Calu3 (cell line): Measurements from ENCODE around the gene DUSP9. TPM values are rescaled to one million over a fixed set of nuclear protein-coding genes. Genes with fewer than 3 reads are reported as not detected.

ENCODE experiments used
- BruUV-seq: library from RNA; stranded (reverse); fragments of 400-500 nt; replicated peaks from 2 replicates; lab custom pipeline; 2021; lab: Mats Ljungman, UMichigan
- CTCF ChIA-PET: fragments of 300-600 bp; sonication (Branson Sonifier 250); formaldehyde crosslinking; loops from one replicate; lab custom pipeline; 2022; ENCODE audit warnings: antibody characterized with exemption; lab: Charles Lee
- DNase-seq: peaks from one replicate; pipeline ENCODE4 v3.0.0; 2022
- H3K27ac Mint-ChIP-seq: one replicate; pipeline ENCODE4 v1.8.0; 2022; ENCODE audit warnings: mixed read lengths; ENCODE audit not compliant: unreplicated experiment
- H3K27me3 Mint-ChIP-seq: one replicate; pipeline ENCODE4 v1.8.0; 2022; ENCODE audit warnings: mixed read lengths; ENCODE audit not compliant: unreplicated experiment
- H3K36me3 Mint-ChIP-seq: one replicate; pipeline ENCODE4 v1.8.0; 2022; ENCODE audit warnings: mild to moderate bottlenecking, moderate library complexity, mixed read lengths; ENCODE audit not compliant: insufficient read depth, unreplicated experiment
- H3K4me1 Mint-ChIP-seq: one replicate; pipeline ENCODE4 v1.8.0; 2022; ENCODE audit warnings: mild to moderate bottlenecking, low read depth, mixed read lengths; ENCODE audit not compliant: unreplicated experiment
- H3K4me3 Mint-ChIP-seq: one replicate; pipeline ENCODE4 v1.8.0; 2022; ENCODE audit warnings: mild to moderate bottlenecking, low read depth, moderate library complexity, mixed read lengths; ENCODE audit not compliant: unreplicated experiment
- H3K9me3 Mint-ChIP-seq: one replicate; pipeline ENCODE4 v1.8.0; 2022; ENCODE audit warnings: low read depth, mixed read lengths; ENCODE audit not compliant: unreplicated experiment
- CTCF ChIP-seq: fragments of 200-600 bp; IDR thresholded peaks from one replicate; pipeline ENCODE4 v1.8.0; 2022; ENCODE audit warnings: antibody characterized with exemption; ENCODE audit not compliant: unreplicated experiment
- intact Hi-C: fragments of 100-400 bp; cut with micrococcal nuclease; formaldehyde crosslinking; loops from one replicate; pipeline ENCODE4 v1.10.0; 2022; ENCODE audit not compliant: unreplicated experiment
- total RNA-seq: library from RNA; stranded (reverse); gene quantifications from 2 replicates; pipeline ENCODE4 v1.2.3, GENCODE V29; 2022

Gene DUSP9
- total RNA-seq, 1 experiment from 2014 or later, result 0.19 TPM

- no TSS peak for BruUV-seq
- no peaks in the 10 kb centered on the region for H3K9me3 Mint-ChIP-seq
- no peaks in the 10 kb centered on the region for H3K4me1 Mint-ChIP-seq
- H3K27me3 Mint-ChIP-seq, result peaks cover 81% of the 10 kb centered on the region
- H3K27ac Mint-ChIP-seq, result no peak overlapping the region
- DNase-seq, result no peak
- no peaks in the 10 kb centered on the region for H3K36me3 Mint-ChIP-seq
- CTCF ChIA-PET, result no interaction called here
- intact Hi-C loops, result no loop called here
- no peak overlapping the region for H3K4me3 Mint-ChIP-seq
- no peak for TF ChIP-seq CTCF
Measured at GRCh38 chrX:153622661-153623309, 24.2 kb upstream of the DUSP9 start.

DNA sequence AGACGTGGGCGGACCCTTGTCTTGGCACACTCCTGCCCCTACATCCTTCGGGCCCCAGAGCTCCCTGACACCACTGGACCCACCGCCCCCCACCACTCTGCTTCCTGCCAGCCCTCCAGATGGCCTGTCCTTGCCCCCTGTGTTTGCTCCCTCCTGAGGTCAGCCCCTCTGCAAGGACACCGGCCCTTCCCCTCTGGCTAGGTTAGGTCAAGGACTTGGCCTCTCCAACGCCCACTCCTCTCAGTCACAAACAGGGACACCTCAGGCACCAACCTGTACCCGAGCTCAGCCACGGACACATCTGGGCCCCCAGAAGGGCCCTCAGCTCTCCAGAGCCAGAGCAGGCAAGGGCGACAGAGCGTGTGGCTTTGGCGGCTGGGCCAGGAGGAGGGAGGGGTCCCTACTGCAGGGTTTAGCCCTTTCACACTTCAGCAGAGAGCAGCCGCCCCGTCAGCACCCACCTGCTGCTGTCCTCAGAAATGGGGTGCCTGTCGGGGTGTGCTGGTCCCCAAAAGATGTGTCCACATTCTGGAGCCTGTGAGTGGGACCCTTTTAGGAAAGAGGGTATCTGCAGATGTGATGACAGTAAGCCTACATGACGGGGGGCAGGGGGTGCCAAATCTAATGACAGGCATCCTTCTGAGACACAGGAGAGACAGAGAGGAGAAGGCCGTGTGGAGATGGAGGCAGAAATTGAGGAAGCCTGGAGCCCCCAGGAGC lies 23.5 kb upstream of the DUSP9 start:
- peaks cover 79% of the 10 kb centered on the region for H3K27me3 Mint-ChIP-seq
- CTCF ChIA-PET, result no interaction called here
- no peaks in the 10 kb centered on the region for H3K9me3 Mint-ChIP-seq
- H3K4me1 Mint-ChIP-seq, result no peaks in the 10 kb centered on the region
- DNase-seq, result no peak
- H3K36me3 Mint-ChIP-seq, result no peaks in the 10 kb centered on the region
- BruUV-seq, result no TSS peak
- TF ChIP-seq CTCF, result no peak
- intact Hi-C loops, result no loop called here
- no peak overlapping the region for H3K27ac Mint-ChIP-seq
- no peak overlapping the region for H3K4me3 Mint-ChIP-seq

- BruUV-seq, result no TSS peak
- DNase-seq, result no peak
- no peak for TF ChIP-seq CTCF
- no peak overlapping the region for H3K4me3 Mint-ChIP-seq
- H3K4me1 Mint-ChIP-seq, result no peaks in the 10 kb centered on the region
- H3K27ac Mint-ChIP-seq, result no peak overlapping the region
- H3K27me3 Mint-ChIP-seq, result peaks cover 79% of the 10 kb centered on the region
- CTCF ChIA-PET, result no interaction called here
- H3K36me3 Mint-ChIP-seq, result no peaks in the 10 kb centered on the region
- H3K9me3 Mint-ChIP-seq, result no peaks in the 10 kb centered on the region
- intact Hi-C loops, result no loop called here
Measured at GRCh38 chrX:153624196-153625091, 22.6 kb upstream of the DUSP9 start.

GRCh38 chrX:153625271-153626024 lies 21.6 kb upstream of the DUSP9 start:
- Mint-ChIP-seq H3K27ac (no peak overlapping the region), H3K4me3 (no peak overlapping the region), H3K9me3 (no peaks in the 10 kb centered on the region), H3K4me1 (no peaks in the 10 kb centered on the region), H3K36me3 (no peaks in the 10 kb centered on the region), H3K27me3 (peaks cover 89% of the 10 kb centered on the region)
- intact Hi-C loops, result no loop called here
- no TSS peak for BruUV-seq
- DNase-seq, result no peak
- CTCF ChIA-PET, result interaction anchor here (0.6 kb wide), 1 partner anchor 22 kb away, joined by 3 read pairs; the partner anchor contains the start of gene DUSP9
- no peak for TF ChIP-seq CTCF
